Measurements from ENCODE around the gene HSD17B14.

The HSD17B14 gene

GRCh38 chr19:48822514-48822913 is 13.8 kb downstream of the HSD17B14 start:
- DNase-seq = no peak

- no peak for DNase-seq
Observed at GRCh38 chr19:48821633-48822032, 14.7 kb downstream of the HSD17B14 start.

GRCh38 chr19:48819366-48819816 is 16.9 kb downstream of the HSD17B14 start:
- DNase-seq = peak; percentile 99

GRCh38 chr19:48818234-48818820 is 18.0 kb downstream of the HSD17B14 start:
- peak; percentile 99 for DNase-seq

- peak; percentile 34 for DNase-seq
Observed at GRCh38 chr19:48817585-48818124, 18.6 kb downstream of the HSD17B14 start.

- DNase-seq = peak; percentile 56
Observed at GRCh38 chr19:48815870-48816501, 20.3 kb downstream of the HSD17B14 start.

- DNase-seq = no peak
Observed at GRCh38 chr19:48814895-48815294, 21.4 kb downstream of the HSD17B14 start.

- no peak for DNase-seq
Observed at GRCh38 chr19:48813123-48813913, 23.0 kb downstream of the HSD17B14 start.

- DNase-seq = peak; percentile 85
Observed at GRCh38 chr19:48812094-48812929, 24.0 kb downstream of the HSD17B14 start.

- DNase-seq = no peak
Observed at GRCh38 chr19:48810151-48810550, 26.1 kb downstream of the HSD17B14 start.

GRCh38 chr19:48807590-48808308 is 28.5 kb downstream of the HSD17B14 start:
- no peak for DNase-seq

- DNase-seq = peak; percentile 17
Observed at GRCh38 chr19:48806818-48807589, 29.3 kb downstream of the HSD17B14 start.

- DNase-seq = no peak
Observed at GRCh38 chr19:48806518-48806817, 29.8 kb downstream of the HSD17B14 start.

- DNase-seq = no peak
Observed at GRCh38 chr19:48805452-48805851, 30.8 kb downstream of the HSD17B14 start.

GRCh38 chr19:48804496-48804895 is 31.8 kb downstream of the HSD17B14 start:
- DNase-seq = no peak

GRCh38 chr19:48802623-48803022 is 33.7 kb downstream of the HSD17B14 start:
- DNase-seq = no peak

- no peak for DNase-seq
Observed at GRCh38 chr19:48799358-48800300, 36.7 kb downstream of the HSD17B14 start.

GRCh38 chr19:48798937-48799336 is 37.4 kb downstream of the HSD17B14 start:
- DNase-seq = no peak

GRCh38 chr19:48797103-48797502 is 39.2 kb downstream of the HSD17B14 start:
- no peak for DNase-seq
